GM18505 (cell line): ENCODE results near the gene EPB41L2.

Experiments used
- ATAC-seq: cut with Tn5 transposase; IDR thresholded peaks from one replicate; pipeline ENCODE4 v1.9.1; 2021; ENCODE audit not compliant: unreplicated experiment
- POLR2A ChIP-seq: IDR thresholded peaks from 4 replicates; pipeline ENCODE4 v1.6.1; 2011; ENCODE audit warnings: borderline replicate concordance; ENCODE audit not compliant: insufficient read depth, insufficient read length; ENCODE audit errors: extremely low read depth

Gene EPB41L2

DNA sequence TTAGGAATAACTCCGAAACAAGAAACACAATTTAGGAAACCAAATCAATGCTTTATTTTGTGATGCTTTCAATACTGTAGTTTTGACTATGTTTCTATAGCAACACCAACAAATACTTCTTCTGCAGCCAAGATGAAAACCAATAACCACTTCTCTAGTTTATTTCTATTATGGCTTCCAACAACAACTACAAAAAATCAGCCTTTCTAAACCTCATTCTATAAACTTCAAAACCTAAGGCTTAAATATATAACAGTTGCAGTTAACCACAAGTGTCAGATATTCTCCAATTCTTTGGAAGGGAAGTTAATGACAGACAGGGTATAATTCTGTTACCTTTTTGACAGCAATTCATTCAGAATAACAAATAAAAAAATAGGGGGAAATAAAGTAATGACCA, 80.9 kb downstream of the EPB41L2 start:
- no peak for TF ChIP-seq POLR2A
- no peak for ATAC-seq

- TF ChIP-seq POLR2A = no peak
Measured at GRCh38 chr6:130981409-130981808, 81.6 kb downstream of the EPB41L2 start.

GRCh38 chr6:130980310-130981032, 82.6 kb downstream of the EPB41L2 start:
- no peak for TF ChIP-seq POLR2A
- no peak for ATAC-seq

More at GRCh38 chr6:130981409-130981808, 81.6 kb downstream of the EPB41L2 start:
- no peak for ATAC-seq

- TF ChIP-seq POLR2A = no peak
- ATAC-seq = no peak
Measured at GRCh38 chr6:130978660-130979396, 84.2 kb downstream of the EPB41L2 start.

GRCh38 chr6:130978180-130978579, 84.9 kb downstream of the EPB41L2 start:
- ATAC-seq = no peak
- no peak for TF ChIP-seq POLR2A

- no peak for ATAC-seq
- TF ChIP-seq POLR2A = no peak
Measured at GRCh38 chr6:130975325-130975724, 87.7 kb downstream of the EPB41L2 start.

DNA sequence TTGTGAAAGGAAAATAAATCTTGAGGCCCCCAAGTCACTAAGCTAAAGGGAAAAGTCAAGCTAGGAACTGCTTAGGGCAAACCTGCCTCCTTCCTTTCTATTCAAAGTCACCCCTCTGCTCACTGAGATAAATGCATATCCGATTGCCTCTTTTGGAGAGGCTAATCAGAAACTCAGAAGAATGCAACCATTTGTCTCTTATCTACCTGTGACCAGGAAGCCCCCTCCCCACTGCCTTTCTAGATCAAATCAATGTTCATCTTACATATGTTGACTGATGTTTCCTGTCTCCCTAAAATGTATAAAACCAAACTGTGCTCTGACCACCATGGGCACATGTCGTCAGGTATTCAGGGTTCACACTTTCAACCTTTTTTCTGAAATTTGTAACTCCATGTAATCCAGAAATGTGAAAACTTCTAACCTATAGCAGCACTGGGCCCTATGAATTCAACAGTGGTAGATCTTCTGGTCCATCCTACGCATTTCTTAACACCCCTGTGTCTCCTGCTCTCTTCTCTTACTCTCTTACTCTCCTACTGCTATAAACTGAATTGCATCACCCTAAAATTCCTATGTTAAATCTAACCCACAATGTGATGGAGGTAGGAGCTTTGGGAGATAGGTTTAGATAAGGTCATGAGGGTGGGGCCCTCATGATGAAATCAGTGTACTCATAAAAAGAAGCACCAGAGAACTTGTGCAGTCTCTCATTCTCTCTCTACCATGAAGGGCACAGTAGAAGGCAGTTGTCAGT, 89.3 kb downstream of the EPB41L2 start:
- TF ChIP-seq POLR2A = no peak
- no peak for ATAC-seq

DNA sequence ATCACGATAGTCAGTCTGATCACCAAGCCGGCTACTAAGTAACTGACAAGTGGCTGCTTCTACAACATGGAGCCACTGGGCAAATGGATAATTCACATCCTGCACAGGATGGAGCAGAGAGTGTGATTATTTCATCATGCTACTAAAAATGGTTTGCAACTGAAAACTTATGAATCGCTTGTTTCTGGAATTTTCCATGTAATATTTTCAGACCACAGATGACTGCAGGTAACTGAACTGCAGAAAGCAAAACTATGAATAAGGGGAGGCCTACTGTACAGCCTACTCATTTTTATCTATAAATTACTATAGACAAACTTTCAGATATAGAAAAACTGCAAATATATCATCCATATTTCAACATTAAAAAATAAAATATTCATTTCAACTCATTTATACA, 91.5 kb downstream of the EPB41L2 start:
- ATAC-seq = no peak
- TF ChIP-seq POLR2A = no peak

- no peak for ATAC-seq
- TF ChIP-seq POLR2A = no peak
Measured at GRCh38 chr6:130970839-130971410, 92.1 kb downstream of the EPB41L2 start.

DNA sequence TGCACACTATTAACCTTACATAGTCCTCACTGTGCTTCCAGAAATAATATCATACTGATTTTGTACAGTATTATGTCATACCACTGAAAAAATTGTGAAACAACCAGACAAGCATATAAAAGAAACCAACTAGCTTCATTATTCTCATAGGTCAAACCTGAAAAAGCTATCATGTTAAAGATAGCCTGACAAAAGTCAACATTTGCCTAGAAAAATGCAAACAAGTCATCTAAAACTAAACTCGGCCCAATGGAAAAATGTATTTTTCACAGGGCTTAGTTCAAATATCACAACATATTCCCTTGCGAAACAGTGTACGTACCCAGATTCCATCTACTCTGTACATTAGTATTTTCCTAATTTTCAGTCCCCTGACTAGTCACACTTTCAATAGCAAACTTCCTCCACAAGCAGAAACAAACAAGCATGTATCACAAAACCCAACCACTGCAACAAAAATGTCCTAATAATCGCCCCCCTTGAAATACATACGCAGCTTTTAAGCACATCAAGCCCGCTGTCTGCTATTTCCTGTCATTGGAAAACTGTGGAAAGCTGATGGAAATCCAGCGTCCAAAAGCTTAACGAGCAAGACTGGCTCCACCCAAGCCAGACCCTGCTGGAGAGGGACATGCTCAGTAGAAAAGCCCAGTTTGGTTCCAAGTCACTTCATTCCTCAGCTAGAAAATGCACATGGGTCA, 93.1 kb downstream of the EPB41L2 start:
- no peak for ATAC-seq
- TF ChIP-seq POLR2A = no peak

- TF ChIP-seq POLR2A = no peak
- ATAC-seq = no peak
Measured at GRCh38 chr6:130969166-130969565, 93.9 kb downstream of the EPB41L2 start.

- no peak for TF ChIP-seq POLR2A
- ATAC-seq = no peak
Measured at GRCh38 chr6:130968476-130968875, 94.6 kb downstream of the EPB41L2 start.
